Osteocyte (in vitro differentiated cells): Measurements from ENCODE around the gene OTOG. TPM values are rescaled to one million over a fixed set of nuclear protein-coding genes. Genes with fewer than 3 reads are reported as not detected.

Experiments used
- DNase-seq: peaks from one replicate; pipeline ENCODE4 v3.0.0; 2021; ENCODE audit warnings: mixed read lengths; ENCODE audit not compliant: unreplicated experiment; ENCODE audit errors: extremely low spot score
- H3K27ac Mint-ChIP-seq: one replicate; pipeline ENCODE4 v1.8.0; 2021; ENCODE audit warnings: mild to moderate bottlenecking, mixed read lengths; ENCODE audit not compliant: unreplicated experiment
- H3K27me3 Mint-ChIP-seq: one replicate; pipeline ENCODE4 v1.8.0; 2021; ENCODE audit warnings: mixed read lengths; ENCODE audit not compliant: unreplicated experiment
- H3K36me3 Mint-ChIP-seq: one replicate; pipeline ENCODE4 v1.8.0; 2021; ENCODE audit warnings: mixed read lengths; ENCODE audit not compliant: unreplicated experiment
- H3K4me1 Mint-ChIP-seq: one replicate; pipeline ENCODE4 v1.8.0; 2021; ENCODE audit warnings: mixed read lengths; ENCODE audit not compliant: unreplicated experiment
- H3K4me3 Mint-ChIP-seq: one replicate; pipeline ENCODE4 v1.8.0; 2021; ENCODE audit warnings: mild to moderate bottlenecking, moderate library complexity, mixed read lengths; ENCODE audit not compliant: unreplicated experiment
- H3K9me3 Mint-ChIP-seq: one replicate; pipeline ENCODE4 v1.8.0; 2021; ENCODE audit warnings: mixed read lengths; ENCODE audit not compliant: unreplicated experiment
- CTCF ChIP-seq: fragments of 200-600 bp; sonication (generic); IDR thresholded peaks from 2 replicates; pipeline ENCODE4 v1.5.0; 2021; ENCODE audit warnings: antibody characterized with exemption, mild to moderate bottlenecking, moderate library complexity
- total RNA-seq: library from RNA; stranded (reverse); gene quantifications from 2 replicates; pipeline ENCODE4 v1.2.1, GENCODE V29; 2021

Gene OTOG
- total RNA-seq, 1 donor from 2014 or later = not detected

GRCh38 chr11:17634776-17635550 lies 87.9 kb downstream of the OTOG start:
- H3K27me3 Mint-ChIP-seq = no peaks in the 10 kb centered on the region
- H3K9me3 Mint-ChIP-seq = no peaks in the 10 kb centered on the region
- no peak for TF ChIP-seq CTCF
- no peaks in the 10 kb centered on the region for H3K4me1 Mint-ChIP-seq
- DNase-seq = no peak
- H3K4me3 Mint-ChIP-seq = no peak overlapping the region
- no peak overlapping the region for H3K27ac Mint-ChIP-seq
- no peaks in the 10 kb centered on the region for H3K36me3 Mint-ChIP-seq

- DNase-seq = no peak
- Mint-ChIP-seq H3K36me3 (no peaks in the 10 kb centered on the region), H3K4me3 (no peak overlapping the region), H3K27ac (no peak overlapping the region), H3K9me3 (no peaks in the 10 kb centered on the region), H3K27me3 (no peaks in the 10 kb centered on the region), H3K4me1 (no peaks in the 10 kb centered on the region)
- TF ChIP-seq CTCF = no peak
Observed at GRCh38 chr11:17635551-17635938, 88.5 kb downstream of the OTOG start.

GRCh38 chr11:17636721-17637120 lies 89.7 kb downstream of the OTOG start:
- no peak for DNase-seq
- Mint-ChIP-seq H3K27ac (no peak overlapping the region), H3K4me1 (no peaks in the 10 kb centered on the region), H3K4me3 (no peak overlapping the region), H3K27me3 (no peaks in the 10 kb centered on the region), H3K9me3 (no peaks in the 10 kb centered on the region), H3K36me3 (no peaks in the 10 kb centered on the region)
- TF ChIP-seq CTCF = no peak

GRCh38 chr11:17637901-17638300 lies 90.8 kb downstream of the OTOG start:
- Mint-ChIP-seq H3K4me1 (no peaks in the 10 kb centered on the region), H3K9me3 (no peaks in the 10 kb centered on the region), H3K36me3 (no peaks in the 10 kb centered on the region), H3K27me3 (no peaks in the 10 kb centered on the region), H3K27ac (no peak overlapping the region), H3K4me3 (no peak overlapping the region)
- DNase-seq = no peak
- no peak for TF ChIP-seq CTCF

GRCh38 chr11:17638311-17638710 lies 91.3 kb downstream of the OTOG start:
- Mint-ChIP-seq H3K9me3 (no peaks in the 10 kb centered on the region), H3K27ac (no peak overlapping the region), H3K27me3 (no peaks in the 10 kb centered on the region), H3K36me3 (no peaks in the 10 kb centered on the region), H3K4me3 (no peak overlapping the region), H3K4me1 (no peaks in the 10 kb centered on the region)
- no peak for DNase-seq
- TF ChIP-seq CTCF = no peak
